GM12801 (cell line): ENCODE results near the gene OGDH.

Experiments
- CTCF ChIP-seq: IDR thresholded peaks from one replicate; pipeline ENCODE4 v1.5.1; 2011; ENCODE audit warnings: control low read depth; ENCODE audit not compliant: insufficient read length; ENCODE audit errors: extremely low read depth

OGDH gene

GRCh38 chr7:44658979-44659378 lies 52.6 kb downstream of the OGDH start:
- no peak for TF ChIP-seq CTCF

DNA sequence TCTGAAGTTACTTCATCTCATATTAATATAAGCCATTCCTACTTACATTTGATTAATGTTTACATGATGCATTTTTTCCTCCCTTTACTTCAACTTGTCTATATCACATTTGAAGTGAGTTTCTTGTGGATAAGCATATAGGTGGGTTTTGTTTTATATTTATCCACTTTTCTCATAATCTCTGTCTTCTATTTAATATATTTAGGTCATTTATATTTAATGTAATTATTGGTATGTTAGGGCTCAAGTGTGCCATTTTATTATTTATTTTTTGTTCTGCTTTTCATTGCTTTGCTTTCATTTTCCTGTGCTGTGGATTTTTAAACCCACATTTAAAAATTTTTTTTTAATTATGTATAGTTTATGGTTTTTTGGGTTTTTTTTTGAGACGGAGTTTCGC lies 54.8 kb downstream of the OGDH start:
- TF ChIP-seq CTCF: no peak

GRCh38 chr7:44664780-44665461 lies 58.5 kb downstream of the OGDH start:
- no peak for TF ChIP-seq CTCF

DNA sequence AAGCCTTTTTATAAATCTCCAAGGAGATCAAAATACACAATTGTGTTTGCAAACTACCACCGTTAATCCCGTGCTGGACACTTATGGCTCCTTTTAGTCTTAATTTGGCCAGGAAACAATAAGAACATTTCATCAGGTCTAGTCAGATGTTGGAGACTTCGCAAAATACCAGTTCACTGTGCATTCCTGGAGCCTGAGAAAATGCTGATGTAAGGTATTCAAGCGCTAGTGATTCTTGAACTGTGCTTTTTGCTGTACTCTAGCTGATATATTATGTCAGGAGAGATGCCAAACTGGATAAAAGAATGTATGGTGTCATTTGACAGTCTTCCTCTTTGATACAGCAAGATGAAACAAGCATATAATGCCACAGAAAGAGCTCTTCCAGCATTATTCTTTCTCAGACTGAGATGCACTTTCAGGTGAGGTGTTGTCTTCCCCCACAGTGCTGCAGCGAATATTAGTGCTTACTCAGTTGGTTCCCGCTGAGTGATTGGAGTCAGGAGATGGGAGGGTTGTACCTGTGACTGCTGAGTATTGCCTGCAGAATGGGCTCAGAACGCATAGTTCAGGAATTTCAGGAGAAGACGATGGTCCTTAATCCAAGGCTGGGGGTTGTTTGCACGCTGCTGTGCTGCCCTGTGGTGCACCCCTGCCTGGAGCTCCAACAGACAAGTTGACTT lies 59.2 kb downstream of the OGDH start:
- no peak for TF ChIP-seq CTCF

DNA sequence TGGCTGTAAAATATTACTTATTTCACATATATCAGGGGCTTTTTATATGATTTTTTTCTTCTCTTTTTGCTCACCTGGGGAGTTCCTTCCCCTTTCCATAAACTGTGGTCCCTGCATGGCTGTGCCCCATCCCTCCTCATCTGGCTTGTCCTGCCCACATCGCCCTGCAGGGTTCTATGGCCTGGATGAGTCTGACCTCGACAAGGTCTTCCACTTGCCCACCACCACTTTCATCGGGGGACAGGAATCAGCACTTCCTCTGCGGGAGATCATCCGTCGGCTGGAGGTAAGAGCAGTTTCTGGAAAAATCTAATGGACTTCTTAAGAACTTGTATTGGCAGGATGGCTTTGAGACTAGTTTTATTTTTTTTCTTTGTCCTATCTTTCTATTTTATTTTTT lies 60.1 kb downstream of the OGDH start:
- no peak for TF ChIP-seq CTCF

GRCh38 chr7:44667190-44667589 lies 60.8 kb downstream of the OGDH start:
- no peak for TF ChIP-seq CTCF

GRCh38 chr7:44671069-44671468 lies 64.6 kb downstream of the OGDH start:
- TF ChIP-seq CTCF: no peak
